PC-9 (cell line): ENCODE results near the gene KIF26B. TPM values are rescaled to one million over a fixed set of nuclear protein-coding genes. Genes with fewer than 3 reads are reported as not detected.

Experiments
- BruUV-seq: library from RNA; stranded (reverse); fragments of 400-500 nt; replicated peaks from 2 replicates; lab custom pipeline; 2021; lab: Mats Ljungman, UMichigan
- CTCF ChIA-PET: fragments of 300-600 bp; sonication (Branson Sonifier 250); formaldehyde crosslinking; loops from one replicate; lab custom pipeline; 2022; ENCODE audit warnings: antibody characterized with exemption; lab: Charles Lee
- POLR2A ChIA-PET: fragments of 300-600 bp; sonication (Branson Sonifier 250); formaldehyde crosslinking; loops from one replicate; lab custom pipeline; 2022; ENCODE audit warnings: antibody characterized with exemption; ENCODE audit not compliant: unreplicated experiment; lab: Charles Lee
- DNase-seq, 2 experiments: peaks; one replicate each; pipeline versions ENCODE4 v3.0.0 to v3.0.0-alpha.2; 2015 to 2022; ENCODE audit warnings: mixed read lengths in 1 of 2
- H2AFZ ChIP-seq: fragments of 200-600 bp; sonication (generic); 2 replicates; pipeline ENCODE4 v1.8.1; 2017; ENCODE audit warnings: antibody characterized with exemption
- H3F3A ChIP-seq: fragments of 200-600 bp; sonication (generic); 2 replicates; pipeline ENCODE4 v1.8.1; 2017; ENCODE audit warnings: antibody characterized with exemption, mild to moderate bottlenecking, low read depth; ENCODE audit not compliant: insufficient read depth
- H3K27ac ChIP-seq: fragments of 200-600 bp; sonication (generic); 2 replicates; pipeline ENCODE4 v1.6.1; 2016; ENCODE audit warnings: mixed run types
- H3K27me3 ChIP-seq: fragments of 200-600 bp; sonication (generic); 2 replicates; pipeline ENCODE4 v1.6.1; 2016; ENCODE audit warnings: low read depth, mixed run types; ENCODE audit not compliant: insufficient read depth
- H3K36me3 ChIP-seq: fragments of 200-600 bp; sonication (generic); 2 replicates; pipeline ENCODE4 v1.6.1; 2016; ENCODE audit warnings: low read depth, mixed run types
- H3K4me1 ChIP-seq: fragments of 200-600 bp; sonication (generic); replicated peaks from 2 replicates; pipeline ENCODE4 v1.6.1; 2016; ENCODE audit warnings: mixed run types; ENCODE audit not compliant: insufficient read depth
- H3K4me2 ChIP-seq: fragments of 200-600 bp; sonication (generic); 2 replicates; pipeline ENCODE4 v1.6.1; 2017; ENCODE audit warnings: mixed run types
- H3K4me3 ChIP-seq: fragments of 200-600 bp; sonication (generic); 2 replicates; pipeline ENCODE4 v1.6.1; 2016; ENCODE audit warnings: mixed run types
- H3K79me2 ChIP-seq: fragments of 200-600 bp; sonication (generic); 2 replicates; pipeline ENCODE4 v1.6.1; 2017; ENCODE audit warnings: low read depth, mixed run types
- H3K9me2 ChIP-seq: fragments of 200-600 bp; sonication (generic); 2 replicates; pipeline ENCODE4 v1.8.1; 2017; ENCODE audit warnings: mild to moderate bottlenecking; ENCODE audit not compliant: insufficient read depth
- H3K9me3 ChIP-seq: fragments of 200-600 bp; sonication (generic); 2 replicates; pipeline ENCODE4 v1.8.1; 2016; ENCODE audit warnings: low read depth; ENCODE audit not compliant: insufficient read depth
- H4K20me1 ChIP-seq: fragments of 200-600 bp; sonication (generic); 2 replicates; pipeline ENCODE4 v1.8.1; 2017; ENCODE audit not compliant: insufficient read depth
- EZH2 ChIP-seq: fragments of 200-600 bp; sonication (generic); IDR thresholded peaks from 2 replicates; pipeline ENCODE4 v1.8.0; 2017; ENCODE audit warnings: antibody characterized with exemption, low read depth
- intact Hi-C: fragments of 100-400 bp; cut with micrococcal nuclease; formaldehyde crosslinking; loops from one replicate; pipeline ENCODE4 v1.10.0; 2022; ENCODE audit not compliant: unreplicated experiment
- total RNA-seq: library from RNA; stranded (reverse); gene quantifications from 2 replicates; pipeline ENCODE4 v1.2.3, GENCODE V29; 2021
- TF ChIP-seq, protein P1 (sequence below): fragments of 200-600 bp; sonication (generic); conservative IDR thresholded peaks from 2 replicates; pipeline ENCODE4 v1.6.1; 2017; ENCODE audit warnings: mixed run types, antibody characterized with exemption, mild to moderate bottlenecking, moderate library complexity

KIF26B gene
- total RNA-seq, 1 experiment from 2014 or later, result 0.11 TPM

DNA sequence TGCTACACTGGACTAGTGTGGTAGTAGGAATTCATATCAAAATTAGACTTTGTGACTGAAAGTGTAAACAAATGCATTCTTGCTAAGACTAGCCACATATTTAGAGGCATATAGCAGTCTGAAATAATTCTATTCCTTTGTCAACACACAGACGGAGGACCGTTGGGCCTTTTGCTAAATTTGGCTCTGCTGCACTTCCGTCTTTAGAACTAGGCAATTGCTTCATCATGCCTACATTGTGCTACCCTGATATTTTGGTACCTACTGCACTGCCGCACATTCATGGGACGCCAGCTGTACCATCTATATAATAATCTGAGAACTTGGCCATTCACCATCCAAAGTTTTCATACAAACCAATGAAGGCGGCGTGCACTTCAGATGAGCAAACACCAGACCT lies 346.8 kb downstream of the KIF26B start:
- peaks cover 94% of the 10 kb centered on the region for H3K27me3 ChIP-seq
- DNase-seq, result no peak
- H3K4me3 ChIP-seq, result no peak overlapping the region
- ChIA-PET CTCF (no interaction called here), POLR2A (no interaction called here)
- no peaks in the 10 kb centered on the region for H4K20me1 ChIP-seq
- H3K36me3 ChIP-seq, result no peaks in the 10 kb centered on the region
- H3K9me3 ChIP-seq, result no peaks in the 10 kb centered on the region
- H3K79me2 ChIP-seq, result no peaks in the 10 kb centered on the region
- no peak for TF ChIP-seq EZH2
- TF ChIP-seq, protein P1, sequence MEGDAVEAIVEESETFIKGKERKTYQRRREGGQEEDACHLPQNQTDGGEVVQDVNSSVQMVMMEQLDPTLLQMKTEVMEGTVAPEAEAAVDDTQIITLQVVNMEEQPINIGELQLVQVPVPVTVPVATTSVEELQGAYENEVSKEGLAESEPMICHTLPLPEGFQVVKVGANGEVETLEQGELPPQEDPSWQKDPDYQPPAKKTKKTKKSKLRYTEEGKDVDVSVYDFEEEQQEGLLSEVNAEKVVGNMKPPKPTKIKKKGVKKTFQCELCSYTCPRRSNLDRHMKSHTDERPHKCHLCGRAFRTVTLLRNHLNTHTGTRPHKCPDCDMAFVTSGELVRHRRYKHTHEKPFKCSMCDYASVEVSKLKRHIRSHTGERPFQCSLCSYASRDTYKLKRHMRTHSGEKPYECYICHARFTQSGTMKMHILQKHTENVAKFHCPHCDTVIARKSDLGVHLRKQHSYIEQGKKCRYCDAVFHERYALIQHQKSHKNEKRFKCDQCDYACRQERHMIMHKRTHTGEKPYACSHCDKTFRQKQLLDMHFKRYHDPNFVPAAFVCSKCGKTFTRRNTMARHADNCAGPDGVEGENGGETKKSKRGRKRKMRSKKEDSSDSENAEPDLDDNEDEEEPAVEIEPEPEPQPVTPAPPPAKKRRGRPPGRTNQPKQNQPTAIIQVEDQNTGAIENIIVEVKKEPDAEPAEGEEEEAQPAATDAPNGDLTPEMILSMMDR, result no peak
- no peaks in the 10 kb centered on the region for H3K4me1 ChIP-seq
- H3K4me2 ChIP-seq, result no peak overlapping the region
- H3K27ac ChIP-seq, result no peak overlapping the region
- intact Hi-C loops, result no loop called here
- H3F3A ChIP-seq, result no peaks in the 10 kb centered on the region
- no TSS peak for BruUV-seq
- H2AFZ ChIP-seq, result no peak overlapping the region
- H3K9me2 ChIP-seq, result no peaks in the 10 kb centered on the region

DNA sequence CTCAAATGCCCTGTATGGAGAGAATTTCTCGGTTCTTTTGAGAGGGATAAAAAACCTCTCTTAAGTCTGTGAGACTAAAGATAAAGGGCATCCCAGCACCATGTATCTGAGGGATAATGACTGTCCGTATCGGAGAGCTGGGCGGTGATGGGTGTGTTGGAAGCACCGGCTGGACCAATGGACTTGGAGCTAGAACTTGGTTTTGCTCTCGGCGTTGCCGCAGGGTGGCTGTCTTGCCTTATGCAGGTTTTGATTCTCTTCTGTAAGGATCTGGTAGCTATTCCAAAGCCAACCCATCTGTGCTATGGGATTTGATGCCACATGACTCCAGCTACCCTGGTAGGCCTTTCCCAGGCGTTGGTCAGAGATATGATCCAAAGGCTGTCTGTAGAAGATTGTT lies 348.8 kb downstream of the KIF26B start:
- Histone ChIP-seq H3F3A (no peaks in the 10 kb centered on the region), H3K36me3 (no peaks in the 10 kb centered on the region), H4K20me1 (no peaks in the 10 kb centered on the region), H3K4me2 (no peak overlapping the region), H3K27me3 (peaks cover 99% of the 10 kb centered on the region), H3K9me3 (no peaks in the 10 kb centered on the region), H3K79me2 (no peaks in the 10 kb centered on the region), H3K9me2 (no peaks in the 10 kb centered on the region), H3K27ac (no peak overlapping the region), H3K4me1 (no peaks in the 10 kb centered on the region), H2AFZ (no peak overlapping the region), H3K4me3 (no peak overlapping the region)
- intact Hi-C loops, result no loop called here
- no peak for DNase-seq
- TF ChIP-seq, protein P1, result no peak
- no peak for TF ChIP-seq EZH2
- ChIA-PET CTCF (no interaction called here), POLR2A (no interaction called here)
- no TSS peak for BruUV-seq

DNA sequence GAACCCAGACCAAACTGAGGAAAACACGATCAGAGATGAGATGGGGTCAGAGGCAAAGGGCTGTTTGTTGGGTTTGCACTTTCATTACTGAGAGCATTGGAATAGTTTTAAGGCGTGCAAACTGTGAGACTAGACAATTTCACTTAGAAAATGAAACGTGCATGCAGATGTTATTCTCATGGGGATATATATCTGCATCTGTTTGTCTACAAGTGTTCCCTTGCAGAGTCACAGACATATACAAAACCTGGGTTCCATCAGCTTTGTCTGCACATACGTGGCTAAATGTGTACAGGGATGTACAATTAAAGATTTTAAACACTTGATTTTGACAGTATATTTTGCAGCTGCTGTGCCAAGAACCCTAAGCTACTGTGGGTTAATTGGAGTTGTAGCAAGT lies 355.4 kb downstream of the KIF26B start:
- H3K9me3 ChIP-seq, result no peaks in the 10 kb centered on the region
- POLR2A ChIA-PET, result no interaction called here
- TF ChIP-seq, protein P1, result no peak
- TF ChIP-seq EZH2, result no peak
- H3K4me1 ChIP-seq, result no peaks in the 10 kb centered on the region
- H4K20me1 ChIP-seq, result no peaks in the 10 kb centered on the region
- peaks cover 96% of the 10 kb centered on the region for H3K27me3 ChIP-seq
- no peak overlapping the region for H2AFZ ChIP-seq
- CTCF ChIA-PET, result no interaction called here
- H3K9me2 ChIP-seq, result no peaks in the 10 kb centered on the region
- intact Hi-C loops, result no loop called here
- no peaks in the 10 kb centered on the region for H3K36me3 ChIP-seq
- DNase-seq, result no peak
- H3K4me3 ChIP-seq, result no peak overlapping the region
- H3K27ac ChIP-seq, result no peak overlapping the region
- H3F3A ChIP-seq, result no peaks in the 10 kb centered on the region
- no peaks in the 10 kb centered on the region for H3K79me2 ChIP-seq
- no TSS peak for BruUV-seq
- H3K4me2 ChIP-seq, result no peak overlapping the region
